SIG-M5 treated with dmso at 0.1 percent for 504 hours (cell line): ENCODE measurements around the gene TTLL11.

ENCODE experiments used
- DNase-seq: peaks from one replicate; lab custom pipeline; 2025; ENCODE audit not compliant: unreplicated experiment; lab: John Stamatoyannopoulos, UW

TTLL11 gene

DNA sequence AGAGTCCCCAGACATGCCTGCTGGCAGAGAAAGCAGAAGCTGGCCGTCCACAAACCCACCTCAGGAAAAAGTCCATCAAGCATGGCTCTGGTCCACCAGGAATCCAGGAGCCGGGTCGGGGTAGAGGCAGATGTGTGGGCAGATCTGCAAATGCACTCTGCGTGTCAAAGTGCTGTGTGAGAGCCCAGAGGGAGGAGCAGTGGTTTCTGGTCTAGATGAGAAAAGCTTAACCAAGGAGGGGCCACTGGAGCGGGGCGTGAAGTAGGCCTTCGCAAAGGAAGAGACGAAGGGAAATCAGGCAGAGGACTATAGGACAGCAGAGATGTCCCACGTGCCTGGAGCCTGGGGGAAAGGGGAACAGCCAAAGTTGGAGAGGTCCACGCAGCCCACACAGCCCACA is 40.0 kb downstream of the TTLL11 start:
- no peak for DNase-seq

DNA sequence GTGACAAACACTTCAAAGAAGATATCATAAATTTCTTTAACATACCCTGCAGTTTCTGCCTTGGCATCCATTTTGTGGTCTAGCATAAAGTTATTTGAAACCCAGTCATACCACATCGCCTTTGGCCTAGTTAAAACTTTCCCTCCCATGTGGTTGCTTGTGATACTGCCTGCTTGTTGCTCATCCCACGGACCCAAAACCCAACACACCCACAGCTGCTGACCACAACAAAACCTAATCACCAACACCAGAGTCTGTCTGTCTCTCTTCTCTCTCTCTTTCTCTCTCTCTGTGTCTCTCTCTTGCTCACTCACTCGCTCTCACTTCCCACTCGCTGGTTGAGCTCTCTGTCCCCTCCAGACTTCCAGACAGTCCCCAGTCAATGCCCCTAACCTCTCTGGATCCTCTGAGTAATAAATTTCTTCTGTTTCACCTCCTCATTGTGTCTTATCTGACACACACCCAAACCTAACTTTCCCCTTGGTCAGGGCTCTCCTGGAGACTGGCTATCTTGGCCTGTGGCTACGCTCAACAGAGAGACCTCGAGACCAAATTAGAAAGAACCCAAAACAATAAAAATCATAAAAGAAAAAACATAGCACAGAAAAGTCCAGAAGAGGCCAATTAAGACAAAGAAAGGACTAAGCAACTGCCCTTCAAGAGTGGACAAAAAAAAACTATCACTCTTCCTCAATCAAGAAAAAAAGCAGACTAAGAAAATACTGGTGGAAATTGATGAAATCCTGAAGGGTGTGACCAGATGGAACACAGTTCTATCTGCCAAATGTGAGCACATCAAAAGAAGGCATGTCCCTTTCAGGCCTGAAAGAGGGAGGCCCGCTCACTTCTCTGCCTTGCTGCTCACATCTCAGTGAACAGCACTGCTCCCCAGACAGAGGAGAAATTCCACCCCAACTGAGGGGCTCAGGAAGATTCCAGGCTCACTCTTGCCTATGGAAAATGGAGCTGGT is 41.5 kb downstream of the TTLL11 start:
- no peak for DNase-seq

DNA sequence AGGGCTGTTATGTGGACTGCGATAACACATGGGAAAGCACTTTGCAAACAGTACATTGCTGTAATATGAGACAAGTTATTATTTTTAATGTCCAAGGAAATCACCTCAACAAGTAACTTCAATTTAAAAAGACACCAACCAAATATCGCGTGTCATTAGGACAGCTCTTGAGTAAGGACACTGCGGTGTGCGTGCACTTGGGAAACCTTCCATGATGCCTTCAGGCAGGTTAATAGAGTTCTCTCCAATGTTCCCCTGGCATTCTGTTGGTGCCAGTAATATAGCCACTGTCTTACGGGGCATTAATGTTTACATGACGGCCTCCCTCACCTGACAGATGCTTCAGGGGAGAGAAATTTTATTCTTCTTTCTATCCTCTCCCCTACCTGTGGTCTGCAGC is 42.9 kb downstream of the TTLL11 start:
- no peak for DNase-seq

DNA sequence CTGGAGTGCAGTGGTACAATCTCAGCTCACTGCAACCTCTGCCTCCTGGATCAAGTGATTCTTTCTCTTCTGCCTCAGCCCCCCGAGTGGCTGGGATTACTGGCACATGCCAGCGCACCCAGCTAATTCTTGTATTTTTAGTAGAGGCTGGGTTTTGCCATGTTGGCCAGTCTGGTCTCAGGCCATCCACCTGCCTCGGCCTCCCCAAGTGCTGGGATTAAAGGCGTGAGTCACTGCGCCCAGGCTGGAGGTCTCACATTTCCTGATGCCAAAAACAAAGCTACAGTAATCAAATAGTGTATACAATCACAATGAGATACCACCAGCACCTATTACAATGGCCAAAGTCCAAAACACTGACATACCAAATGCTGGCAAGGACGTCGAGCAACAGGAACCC is 51.1 kb downstream of the TTLL11 start:
- DNase-seq = no peak

DNA sequence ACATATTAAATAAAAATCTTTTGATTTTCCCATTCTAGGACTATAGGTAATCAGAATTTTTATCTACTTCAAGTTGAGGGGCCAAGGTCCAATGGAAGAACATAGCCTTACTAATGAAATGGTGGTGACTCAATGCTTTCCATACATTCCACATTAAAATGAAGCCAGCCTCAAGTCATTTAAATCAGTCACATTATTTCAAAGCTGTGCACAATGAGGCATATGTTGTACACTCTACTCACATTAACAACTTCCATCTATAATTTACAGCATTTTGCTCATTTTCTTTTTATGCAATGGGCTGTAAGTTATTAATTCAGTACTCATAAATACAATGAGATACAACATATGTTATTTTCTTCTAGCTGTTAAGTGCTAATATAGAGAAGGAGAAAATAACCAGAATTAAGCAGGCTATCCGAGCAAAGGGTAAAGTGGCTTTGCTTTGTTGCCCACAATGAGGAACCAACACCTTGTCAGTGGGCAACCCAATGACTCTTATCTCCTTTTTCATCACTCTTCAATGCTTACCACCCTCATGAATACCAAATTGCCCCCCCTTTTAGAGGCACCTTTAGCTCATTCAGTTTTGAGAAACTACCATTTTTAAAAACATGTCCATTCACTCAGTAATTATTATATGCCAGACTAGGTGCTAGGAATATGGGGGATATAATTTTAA is 52.4 kb downstream of the TTLL11 start:
- DNase-seq = no peak

GRCh38 chr9:122039234-122039633 is 53.9 kb downstream of the TTLL11 start:
- no peak for DNase-seq

DNA sequence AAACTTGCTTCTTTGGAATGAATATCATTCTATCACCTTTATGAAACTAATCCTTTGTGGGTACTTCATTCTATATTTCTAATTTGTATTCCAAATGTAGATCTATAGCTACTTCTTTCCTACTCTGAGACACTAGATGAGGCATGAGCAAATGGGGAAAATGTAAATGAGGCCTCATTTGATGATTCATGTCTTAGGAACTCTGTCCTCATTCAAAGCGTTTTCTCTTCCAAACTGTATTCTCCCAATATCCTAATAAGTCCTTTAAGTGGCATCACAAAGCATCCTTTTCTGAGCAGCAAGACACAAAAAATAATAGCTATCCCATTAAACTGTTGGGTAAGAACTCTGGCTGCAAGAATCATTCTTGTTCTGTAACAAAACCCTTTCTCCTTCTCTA is 56.1 kb downstream of the TTLL11 start:
- DNase-seq = no peak

DNA sequence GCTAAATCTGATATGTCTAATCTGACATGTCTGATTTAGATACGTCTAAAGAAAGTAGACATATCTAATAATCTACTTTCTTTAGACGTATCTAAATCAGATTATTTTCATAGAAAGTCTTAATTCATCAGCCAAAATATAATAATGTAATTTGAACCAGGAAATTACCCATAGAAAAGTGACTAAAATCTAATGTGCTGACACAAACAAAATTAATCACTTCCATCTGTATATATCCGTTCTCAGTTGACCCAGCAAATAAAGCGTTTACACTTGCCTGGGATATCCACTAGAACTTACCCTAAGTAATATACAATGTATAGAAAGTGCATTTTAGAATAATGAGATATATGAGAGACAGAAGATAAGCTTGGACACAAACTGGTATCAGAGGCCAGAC is 56.7 kb downstream of the TTLL11 start:
- DNase-seq = no peak

GRCh38 chr9:122033775-122034373 is 59.2 kb downstream of the TTLL11 start:
- DNase-seq = no peak

DNA sequence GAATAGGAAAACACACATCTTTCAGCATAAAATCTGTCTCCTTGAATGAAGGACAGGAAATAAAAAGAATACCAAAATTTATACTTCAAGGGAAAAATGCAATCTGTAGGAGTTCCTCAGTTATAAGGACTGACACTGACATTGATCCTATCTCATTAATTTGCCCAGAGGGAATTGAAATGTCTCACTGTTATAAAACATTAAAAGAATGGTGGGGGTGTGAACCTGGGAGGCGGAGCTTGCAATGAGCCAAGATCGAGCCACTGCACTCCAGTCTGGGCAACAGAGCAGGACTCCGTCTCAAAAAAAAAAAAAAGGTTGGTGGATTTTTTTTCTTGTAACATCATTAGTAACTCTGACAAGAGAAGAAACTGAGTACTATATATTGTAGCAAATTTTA is 60.8 kb downstream of the TTLL11 start:
- no peak for DNase-seq

DNA sequence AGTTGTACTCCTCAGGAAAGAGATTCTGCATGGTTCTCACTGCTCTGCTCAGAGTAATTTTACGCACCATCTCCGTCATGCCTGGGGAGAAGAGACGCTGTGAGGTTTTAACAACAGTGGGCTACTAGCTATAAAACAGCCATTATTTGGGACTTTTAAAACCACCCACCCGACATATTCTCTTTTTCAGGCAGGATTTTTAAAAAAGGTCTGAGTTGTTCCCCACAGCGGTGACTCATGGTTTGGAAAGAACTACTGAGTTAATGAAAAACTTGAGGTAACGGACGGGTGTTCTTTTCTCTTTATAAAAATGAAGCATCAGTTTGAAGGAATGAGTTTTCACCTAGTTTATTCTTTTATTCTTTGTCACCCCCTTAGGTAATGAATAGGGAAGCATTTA is 61.3 kb downstream of the TTLL11 start:
- no peak for DNase-seq

- DNase-seq = no peak
Observed at GRCh38 chr9:122031157-122031556, 62.0 kb downstream of the TTLL11 start.

- DNase-seq = no peak
Observed at GRCh38 chr9:122030357-122030756, 62.8 kb downstream of the TTLL11 start.

GRCh38 chr9:122029898-122030297 is 63.2 kb downstream of the TTLL11 start:
- peak; percentile 3 for DNase-seq

GRCh38 chr9:122028089-122028488 is 65.0 kb downstream of the TTLL11 start:
- no peak for DNase-seq

DNA sequence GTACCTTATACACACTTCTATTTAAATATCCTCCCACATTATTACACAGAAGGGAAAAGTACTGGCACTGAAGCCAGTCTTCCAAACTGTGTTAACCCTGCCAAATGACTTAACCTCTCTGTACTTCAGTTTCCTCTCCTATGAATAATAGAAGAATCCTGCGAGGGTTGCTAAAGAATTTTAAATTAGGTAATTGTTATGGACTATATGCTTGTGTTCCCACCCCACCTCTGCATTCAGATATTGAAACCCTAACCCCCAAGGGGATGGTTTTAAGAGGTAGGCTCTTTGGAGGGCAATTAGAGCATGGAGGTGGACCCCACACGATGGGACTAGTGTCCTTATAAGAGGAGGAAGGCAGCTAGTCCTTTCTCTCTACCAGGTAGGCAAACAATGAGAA is 72.7 kb downstream of the TTLL11 start:
- DNase-seq = no peak

GRCh38 chr9:122016744-122017143 is 76.4 kb downstream of the TTLL11 start:
- DNase-seq = no peak

- DNase-seq = no peak
Observed at GRCh38 chr9:122016309-122016708, 76.8 kb downstream of the TTLL11 start.

- no peak for DNase-seq
Observed at GRCh38 chr9:122015170-122015821, 77.8 kb downstream of the TTLL11 start.

- no peak for DNase-seq
Observed at GRCh38 chr9:122011818-122012498, 81.2 kb downstream of the TTLL11 start.

GRCh38 chr9:122008559-122008958 is 84.5 kb downstream of the TTLL11 start:
- DNase-seq = no peak
